Karpas-422 (cell line): Measurements from ENCODE around the gene TRPM3. TPM values are rescaled to one million over a fixed set of nuclear protein-coding genes. Genes with fewer than 3 reads are reported as not detected.

Experiments used
- DNase-seq: peaks from one replicate; pipeline ENCODE4 v3.0.0-alpha.2; 2015
- H2AFZ ChIP-seq: fragments of 200-600 bp; sonication (generic); 2 replicates; pipeline ENCODE4 v1.6.1; 2014; ENCODE audit warnings: antibody characterized with exemption, low read length, mixed read lengths
- H3K27ac ChIP-seq: fragments of 200-600 bp; sonication (generic); 2 replicates; pipeline ENCODE4 v1.5.1; 2014; ENCODE audit warnings: mild to moderate bottlenecking, low read length, moderate library complexity
- H3K27me3 ChIP-seq: fragments of 200-600 bp; sonication (generic); 2 replicates; pipeline ENCODE4 v1.6.1; 2014; ENCODE audit warnings: low read length, mixed read lengths
- H3K36me3 ChIP-seq: fragments of 200-600 bp; sonication (generic); 2 replicates; pipeline ENCODE4 v1.6.1; 2014; ENCODE audit warnings: low read length, mixed read lengths; ENCODE audit not compliant: insufficient read depth
- H3K4me1 ChIP-seq: fragments of 200-600 bp; sonication (generic); 2 replicates; pipeline ENCODE4 v1.6.1; 2014; ENCODE audit warnings: mild to moderate bottlenecking, low read length, mixed read lengths
- H3K4me2 ChIP-seq: fragments of 200-600 bp; sonication (generic); 2 replicates; pipeline ENCODE4 v1.6.1; 2014; ENCODE audit warnings: low read length, low read depth, mild to moderate bottlenecking; ENCODE audit not compliant: poor library complexity, severe bottlenecking
- H3K4me3 ChIP-seq: fragments of 200-600 bp; sonication (generic); 2 replicates; pipeline ENCODE4 v1.5.1; 2014; ENCODE audit warnings: mild to moderate bottlenecking, antibody characterized with exemption, low read length, mixed read lengths
- H3K79me2 ChIP-seq: fragments of 200-600 bp; sonication (generic); 2 replicates; pipeline ENCODE4 v1.6.1; 2014; ENCODE audit warnings: mild to moderate bottlenecking, low read length, mixed read lengths
- H3K9ac ChIP-seq: fragments of 200-600 bp; sonication (generic); 2 replicates; pipeline ENCODE4 v1.6.0; 2014; ENCODE audit warnings: low read length
- H3K9me2 ChIP-seq: fragments of 200-600 bp; sonication (generic), shearing (Covaris generic); replicated peaks from 2 replicates; pipeline ENCODE4 v1.6.0; 2014; ENCODE audit warnings: mild to moderate bottlenecking, low read length, moderate library complexity; ENCODE audit not compliant: insufficient read depth
- H3K9me3 ChIP-seq: fragments of 300-700, 200-600 bp; sonication (generic); 2 replicates; pipeline ENCODE4 v1.6.1; 2014; ENCODE audit warnings: low read length, mixed read lengths
- H4K20me1 ChIP-seq: fragments of 200-600 bp; sonication (generic); 2 replicates; pipeline ENCODE4 v1.6.1; 2014; ENCODE audit warnings: mild to moderate bottlenecking, antibody characterized with exemption, low read length, low read depth; ENCODE audit not compliant: insufficient read depth
- total RNA-seq: library from RNA; depleted of rRNA; stranded (reverse); fragments of >200 nt; shearing (Covaris generic); gene quantifications from 2 replicates; pipeline ENCODE4 v1.2.3, GENCODE V29; 2014; ENCODE audit warnings: low replicate concordance

Gene TRPM3
- total RNA-seq, 1 experiment from 2014 or later = not detected

DNA sequence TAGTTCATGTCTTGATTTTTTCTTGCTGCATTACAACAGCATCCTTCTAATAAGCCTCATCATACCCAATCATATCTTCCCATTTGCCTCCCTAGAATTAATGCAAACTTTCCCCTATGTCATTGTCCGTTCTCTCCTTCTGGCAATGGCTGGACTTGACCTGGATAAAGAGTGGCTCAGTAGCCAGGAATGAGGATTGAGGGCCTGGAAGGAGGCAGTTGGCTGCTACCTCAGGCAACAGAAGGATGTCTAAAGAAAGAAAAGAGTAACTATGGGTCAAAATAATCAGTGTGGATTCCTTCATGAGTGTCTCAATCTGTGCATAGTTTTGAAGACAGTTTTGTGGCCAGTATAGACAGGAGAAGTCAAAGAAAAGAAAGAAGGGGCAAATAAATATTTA lies 209.6 kb downstream of the TRPM3 start:
- no peak overlapping the region for H2AFZ ChIP-seq
- no peak overlapping the region for H3K4me3 ChIP-seq
- no peak overlapping the region for H3K4me2 ChIP-seq
- H3K9me3 ChIP-seq = no peaks in the 10 kb centered on the region
- H4K20me1 ChIP-seq = no peaks in the 10 kb centered on the region
- no peaks in the 10 kb centered on the region for H3K36me3 ChIP-seq
- H3K79me2 ChIP-seq = no peaks in the 10 kb centered on the region
- H3K9me2 ChIP-seq = no peaks in the 10 kb centered on the region
- H3K9ac ChIP-seq = no peak overlapping the region
- H3K4me1 ChIP-seq = no peaks in the 10 kb centered on the region
- DNase-seq = no peak
- no peaks in the 10 kb centered on the region for H3K27me3 ChIP-seq
- no peak overlapping the region for H3K27ac ChIP-seq

- Histone ChIP-seq H3K27me3 (no peaks in the 10 kb centered on the region), H3K9me3 (no peaks in the 10 kb centered on the region), H3K4me2 (no peak overlapping the region), H4K20me1 (no peaks in the 10 kb centered on the region), H3K4me3 (no peak overlapping the region), H3K27ac (no peak overlapping the region), H3K9me2 (no peaks in the 10 kb centered on the region), H3K36me3 (no peaks in the 10 kb centered on the region), H3K9ac (no peak overlapping the region), H3K79me2 (no peaks in the 10 kb centered on the region), H3K4me1 (no peaks in the 10 kb centered on the region), H2AFZ (no peak overlapping the region)
- no peak for DNase-seq
Measured at GRCh38 chr9:70910598-70910997, 210.8 kb downstream of the TRPM3 start.

DNA sequence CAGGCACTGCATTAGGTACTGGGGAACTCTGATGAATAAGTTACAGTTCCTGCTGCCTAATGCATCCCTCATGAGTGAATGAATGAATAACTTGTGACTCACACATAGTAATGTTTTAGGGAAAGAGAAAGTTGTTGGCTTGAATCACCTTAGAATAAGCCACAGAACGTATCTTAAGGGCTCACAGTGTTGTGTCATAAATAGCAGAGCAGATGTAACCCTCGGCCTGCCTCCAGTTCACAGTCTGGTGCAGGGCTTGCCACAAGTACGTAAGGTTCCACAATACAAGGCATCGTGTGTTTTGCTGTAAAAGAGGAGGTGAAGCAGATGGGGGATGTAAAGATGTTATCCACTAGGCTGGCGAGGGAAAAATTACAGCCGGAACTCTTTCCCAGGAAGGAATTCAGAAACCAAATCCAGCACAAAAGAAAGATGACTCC lies 218.7 kb downstream of the TRPM3 start:
- Histone ChIP-seq H3K27me3 (no peaks in the 10 kb centered on the region), H3K79me2 (no peaks in the 10 kb centered on the region), H3K9me2 (no peaks in the 10 kb centered on the region), H3K4me1 (no peaks in the 10 kb centered on the region), H3K9me3 (no peaks in the 10 kb centered on the region), H3K4me3 (no peak overlapping the region), H3K27ac (no peak overlapping the region), H3K9ac (no peak overlapping the region), H3K4me2 (no peak overlapping the region), H3K36me3 (no peaks in the 10 kb centered on the region), H2AFZ (no peak overlapping the region), H4K20me1 (no peaks in the 10 kb centered on the region)
- no peak for DNase-seq

DNA sequence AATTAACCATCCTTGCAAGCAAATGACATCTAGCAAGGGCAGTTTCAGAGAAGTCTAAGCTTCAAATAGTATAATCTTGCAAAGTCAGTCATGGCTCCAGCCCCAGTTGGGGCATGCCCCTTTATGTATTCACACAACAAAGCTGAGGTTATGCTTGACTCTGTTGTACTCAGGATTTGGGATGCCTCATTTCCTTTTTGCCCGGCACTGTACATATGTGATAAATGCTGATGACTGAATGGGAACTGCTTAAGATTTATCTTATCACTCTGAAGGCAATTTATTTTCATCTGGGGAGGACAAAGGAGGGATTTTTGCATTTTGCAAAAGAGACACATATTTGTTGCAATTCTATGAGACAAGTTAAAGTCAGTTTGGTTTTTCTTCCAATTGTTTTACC lies 219.2 kb downstream of the TRPM3 start:
- H3K4me1 ChIP-seq = no peaks in the 10 kb centered on the region
- H3K79me2 ChIP-seq = no peaks in the 10 kb centered on the region
- no peaks in the 10 kb centered on the region for H4K20me1 ChIP-seq
- no peak overlapping the region for H3K9ac ChIP-seq
- H3K4me3 ChIP-seq = no peak overlapping the region
- H3K9me3 ChIP-seq = no peaks in the 10 kb centered on the region
- no peak overlapping the region for H2AFZ ChIP-seq
- H3K27ac ChIP-seq = no peak overlapping the region
- H3K4me2 ChIP-seq = no peak overlapping the region
- H3K36me3 ChIP-seq = no peaks in the 10 kb centered on the region
- H3K27me3 ChIP-seq = no peaks in the 10 kb centered on the region
- DNase-seq = no peak
- H3K9me2 ChIP-seq = no peaks in the 10 kb centered on the region

DNA sequence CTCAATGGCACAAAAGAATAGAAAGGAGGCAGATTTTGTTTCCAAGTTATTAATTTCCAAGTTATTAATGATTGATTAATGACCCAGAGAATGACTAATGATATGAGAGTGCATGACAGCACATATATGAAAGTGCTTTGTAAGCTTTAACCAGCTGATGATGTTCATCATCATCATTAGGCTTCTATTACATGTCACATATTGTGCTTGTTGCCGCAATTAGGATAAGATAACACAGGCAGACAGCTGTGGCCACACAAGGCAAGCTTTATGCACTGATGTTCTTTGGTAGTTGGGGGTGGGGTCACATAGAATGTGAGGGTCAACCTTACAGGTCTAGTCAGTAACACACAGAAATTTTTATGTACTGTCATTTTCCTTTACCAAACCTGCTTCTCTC lies 219.7 kb downstream of the TRPM3 start:
- H3K27ac ChIP-seq = no peak overlapping the region

GRCh38 chr9:70901013-70901412 lies 220.4 kb downstream of the TRPM3 start:
- Histone ChIP-seq H3K9me2 (no peaks in the 10 kb centered on the region), H3K4me3 (no peak overlapping the region), H2AFZ (no peak overlapping the region), H3K4me1 (no peaks in the 10 kb centered on the region), H3K27me3 (no peaks in the 10 kb centered on the region), H4K20me1 (no peaks in the 10 kb centered on the region), H3K27ac (no peak overlapping the region), H3K36me3 (no peaks in the 10 kb centered on the region), H3K9ac (no peak overlapping the region), H3K79me2 (no peaks in the 10 kb centered on the region), H3K4me2 (no peak overlapping the region), H3K9me3 (no peaks in the 10 kb centered on the region)
- DNase-seq = no peak

More for the DNA sequence above, 219.7 kb downstream of the TRPM3 start:
- Histone ChIP-seq H3K36me3 (no peaks in the 10 kb centered on the region), H3K4me1 (no peaks in the 10 kb centered on the region), H3K4me3 (no peak overlapping the region), H4K20me1 (no peaks in the 10 kb centered on the region), H3K27me3 (no peaks in the 10 kb centered on the region), H2AFZ (no peak overlapping the region), H3K79me2 (no peaks in the 10 kb centered on the region), H3K9ac (no peak overlapping the region), H3K9me2 (no peaks in the 10 kb centered on the region), H3K9me3 (no peaks in the 10 kb centered on the region), H3K4me2 (no peak overlapping the region)
- DNase-seq = no peak

DNA sequence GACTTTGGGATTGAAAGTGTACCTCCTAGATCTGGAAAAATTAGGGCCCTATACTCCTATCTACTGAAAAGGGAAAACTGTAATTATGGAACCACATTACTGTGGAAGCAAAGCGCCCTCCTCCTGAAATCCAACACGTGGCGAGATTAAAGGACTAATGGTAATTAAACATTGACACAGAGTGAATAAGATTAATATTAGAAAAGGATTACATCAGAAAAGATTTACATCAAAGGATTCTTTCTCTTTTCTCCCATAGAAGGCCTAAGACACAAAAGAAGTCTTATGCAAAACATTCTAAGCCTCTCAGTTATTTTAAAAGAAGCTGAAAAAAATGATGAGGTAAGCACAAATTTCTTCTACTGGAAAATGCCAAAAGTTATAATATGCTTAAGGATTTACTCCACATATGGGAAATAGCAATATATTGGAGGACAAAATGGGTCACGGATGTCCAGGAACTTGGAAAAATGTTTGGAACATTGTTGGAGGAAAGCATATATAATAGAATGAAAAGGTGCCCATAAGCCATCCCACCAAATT lies 227.8 kb downstream of the TRPM3 start:
- Histone ChIP-seq H3K27ac (no peak overlapping the region), H3K27me3 (no peaks in the 10 kb centered on the region), H3K4me3 (no peak overlapping the region), H2AFZ (no peak overlapping the region), H3K4me2 (no peak overlapping the region), H3K9me3 (no peaks in the 10 kb centered on the region), H3K4me1 (no peaks in the 10 kb centered on the region), H4K20me1 (no peaks in the 10 kb centered on the region), H3K9ac (no peak overlapping the region), H3K79me2 (no peaks in the 10 kb centered on the region), H3K36me3 (no peaks in the 10 kb centered on the region), H3K9me2 (no peaks in the 10 kb centered on the region)
- no peak for DNase-seq

GRCh38 chr9:70888471-70888870 lies 232.9 kb downstream of the TRPM3 start:
- no peak for DNase-seq
- no peaks in the 10 kb centered on the region for H4K20me1 ChIP-seq
- H3K9me3 ChIP-seq = no peaks in the 10 kb centered on the region
- H3K4me2 ChIP-seq = no peak overlapping the region
- no peaks in the 10 kb centered on the region for H3K4me1 ChIP-seq
- H3K27ac ChIP-seq = no peak overlapping the region
- no peak overlapping the region for H2AFZ ChIP-seq
- no peaks in the 10 kb centered on the region for H3K36me3 ChIP-seq
- no peak overlapping the region for H3K4me3 ChIP-seq
- H3K27me3 ChIP-seq = no peaks in the 10 kb centered on the region
- H3K9me2 ChIP-seq = no peaks in the 10 kb centered on the region
- no peaks in the 10 kb centered on the region for H3K79me2 ChIP-seq
- H3K9ac ChIP-seq = no peak overlapping the region

DNA sequence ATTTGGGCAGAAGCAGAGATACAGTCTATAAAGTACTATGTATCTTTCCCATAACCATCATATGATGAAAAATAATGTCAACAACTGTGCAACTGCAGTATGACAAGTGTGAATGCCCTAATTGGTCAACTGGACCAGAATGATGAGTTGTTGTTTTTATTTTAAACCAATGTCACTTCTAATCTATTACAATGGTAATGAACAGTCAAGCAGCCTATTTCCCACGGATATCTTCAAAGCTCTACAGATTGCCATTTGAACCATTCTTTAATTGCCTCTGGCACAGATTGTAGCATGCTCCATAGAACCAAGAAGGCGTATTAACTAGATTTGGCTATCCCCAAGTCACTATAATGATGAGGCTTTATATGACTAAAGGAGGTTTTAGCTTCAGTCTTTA lies 233.6 kb downstream of the TRPM3 start:
- Histone ChIP-seq H3K27me3 (no peaks in the 10 kb centered on the region), H3K9me2 (no peaks in the 10 kb centered on the region), H3K27ac (no peak overlapping the region), H2AFZ (no peak overlapping the region), H3K9me3 (no peaks in the 10 kb centered on the region), H3K36me3 (no peaks in the 10 kb centered on the region), H3K79me2 (no peaks in the 10 kb centered on the region), H3K4me1 (no peaks in the 10 kb centered on the region), H3K4me2 (no peak overlapping the region), H4K20me1 (no peaks in the 10 kb centered on the region), H3K4me3 (no peak overlapping the region), H3K9ac (no peak overlapping the region)
- DNase-seq = no peak
